Skeletal muscle satellite cell (primary cell): ENCODE data around the gene NAALADL2.
"Not testable (repeated sequence)": the region's sequence is repeated elsewhere in the genome, so short reads cannot be mapped to it uniquely, and the experiment has no call there.

Experiments used
- H3K27me3 ChIP-seq: 2 replicates; pipeline ENCODE4 v1.7.0; 2013; ENCODE audit warnings: low read length; ENCODE audit not compliant: control insufficient read depth, insufficient read depth
- H3K36me3 ChIP-seq: 2 replicates; pipeline ENCODE4 v1.7.0; 2013; ENCODE audit warnings: mild to moderate bottlenecking, control low read depth, low read length; ENCODE audit not compliant: insufficient read depth
- H3K4me1 ChIP-seq: 2 replicates; pipeline ENCODE4 v1.7.0; 2013; ENCODE audit warnings: low read length; ENCODE audit not compliant: control insufficient read depth, insufficient read depth
- H3K4me2 ChIP-seq: 2 replicates; pipeline ENCODE4 v1.7.0; 2013; ENCODE audit warnings: mild to moderate bottlenecking, low read length
- H3K4me3 ChIP-seq: 2 replicates; pipeline ENCODE4 v1.7.0; 2013; ENCODE audit warnings: low read length
- H3K9ac ChIP-seq: 2 replicates; pipeline ENCODE4 v1.7.0; 2013; ENCODE audit warnings: mild to moderate bottlenecking, low read depth, low read length, moderate library complexity
- H3K9me3 ChIP-seq: replicated peaks from 2 replicates; pipeline ENCODE4 v1.7.0; 2013; ENCODE audit warnings: mild to moderate bottlenecking, control low read depth, low read length

NAALADL2 gene

GRCh38 chr3:175807175-175807574 lies 948.0 kb downstream of the NAALADL2 start:
- no peak overlapping the region for H3K9ac ChIP-seq
- H3K4me3 ChIP-seq: no peak overlapping the region
- H3K9me3 ChIP-seq: no peaks in the 10 kb centered on the region
- H3K4me1 ChIP-seq: no peaks in the 10 kb centered on the region
- no peaks in the 10 kb centered on the region for H3K36me3 ChIP-seq
- no peak overlapping the region for H3K4me2 ChIP-seq
- H3K27me3 ChIP-seq: no peaks in the 10 kb centered on the region

DNA sequence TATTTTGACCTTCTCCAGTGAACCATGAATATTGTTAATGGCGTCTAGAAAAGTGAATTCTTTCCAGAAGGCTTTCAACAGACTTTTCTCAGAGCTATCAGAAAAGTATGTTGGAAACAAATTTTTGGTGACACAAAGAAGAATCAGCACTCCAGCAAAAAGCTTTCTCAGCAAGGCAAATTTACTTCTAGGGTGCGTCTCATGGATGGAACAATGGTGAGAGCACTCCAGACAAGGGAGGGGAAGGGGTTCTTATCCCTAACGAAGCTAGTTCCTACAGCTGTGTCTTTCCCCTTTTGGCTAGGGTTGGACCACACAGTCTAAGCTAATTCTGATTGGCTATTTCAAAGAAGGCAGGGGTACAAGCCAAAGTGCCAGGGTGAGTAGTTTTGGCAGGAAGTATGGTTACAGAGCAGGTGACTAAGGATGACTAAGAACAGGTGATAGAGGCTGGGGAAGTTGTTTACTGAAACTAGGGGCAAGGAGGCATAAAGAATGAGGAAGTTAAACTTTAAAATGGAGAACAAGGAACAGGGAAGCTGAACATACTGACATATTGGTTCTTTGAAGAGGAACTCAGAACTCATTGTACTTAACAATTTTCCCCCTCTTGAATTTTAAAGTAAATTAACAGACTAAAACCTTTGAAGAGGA lies 959.8 kb downstream of the NAALADL2 start:
- no peaks in the 10 kb centered on the region for H3K27me3 ChIP-seq
- no peak overlapping the region for H3K4me3 ChIP-seq
- H3K9ac ChIP-seq: no peak overlapping the region
- no peaks in the 10 kb centered on the region for H3K4me1 ChIP-seq
- H3K4me2 ChIP-seq: no peak overlapping the region
- H3K9me3 ChIP-seq: no peaks in the 10 kb centered on the region
- no peaks in the 10 kb centered on the region for H3K36me3 ChIP-seq

DNA sequence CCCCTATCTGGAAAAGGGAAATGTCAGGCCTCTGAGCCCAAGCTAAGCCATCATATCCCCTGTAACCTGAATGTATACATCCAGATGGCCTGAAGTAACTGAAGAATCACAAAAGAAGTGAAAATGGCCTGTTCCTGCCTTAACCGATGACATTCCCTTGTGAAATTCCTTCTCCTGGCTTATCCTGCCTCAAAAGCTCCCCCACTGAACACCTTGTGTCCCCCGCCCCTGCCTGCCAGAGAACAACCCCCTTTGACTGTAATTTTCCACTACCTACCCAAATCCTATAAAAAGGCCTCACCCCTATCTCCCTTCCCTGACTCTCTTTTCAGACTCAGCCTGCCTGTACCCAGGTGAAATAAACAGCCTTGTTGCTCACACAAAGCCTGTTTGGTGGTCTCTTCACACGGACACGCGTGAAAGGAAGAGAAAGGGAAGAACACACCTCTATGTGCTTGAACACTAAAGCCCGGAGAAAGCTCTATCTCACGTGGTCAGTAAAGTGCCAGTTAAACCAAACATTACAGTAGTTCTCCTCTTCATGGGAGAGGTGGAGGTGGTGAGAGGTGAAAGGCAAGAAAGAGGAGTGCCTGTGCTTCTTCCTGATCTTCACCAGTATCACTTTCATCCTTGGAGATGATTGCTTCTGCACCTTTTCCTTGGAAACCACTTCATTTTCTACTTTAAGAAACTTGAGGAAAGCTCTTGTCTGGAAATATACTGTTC lies 963.8 kb downstream of the NAALADL2 start:
- not testable (repeated sequence) for H3K36me3 ChIP-seq, H3K4me1 ChIP-seq, H3K9ac ChIP-seq, H3K9me3 ChIP-seq, H3K4me3 ChIP-seq, H3K27me3 ChIP-seq, H3K4me2 ChIP-seq

DNA sequence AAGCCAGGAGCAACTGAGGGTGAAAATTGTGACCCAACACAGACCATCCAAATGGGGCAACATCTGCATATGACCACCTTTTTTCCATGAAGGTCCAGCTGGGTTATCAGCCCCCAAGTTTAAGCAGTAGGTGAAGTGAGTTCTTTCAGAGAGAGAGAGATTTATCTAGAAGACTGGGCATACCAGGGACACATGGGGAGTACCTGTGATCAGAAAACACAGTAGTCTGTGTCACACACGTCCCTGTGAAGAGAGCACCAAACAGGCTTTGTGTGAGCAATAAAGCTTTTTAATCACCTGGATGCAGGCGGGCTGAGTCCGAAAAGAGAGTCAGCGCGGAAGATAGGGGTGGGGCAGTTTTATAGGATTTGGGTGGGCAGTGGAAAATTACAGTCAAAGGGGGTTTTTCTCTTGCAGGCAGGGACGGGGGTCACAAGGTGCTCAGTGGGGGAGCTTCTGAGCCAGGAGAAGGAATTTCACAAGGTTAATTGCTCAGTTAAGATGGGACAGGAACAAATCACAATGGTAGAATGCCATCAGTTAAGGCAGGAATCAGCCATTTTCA lies 966.0 kb downstream of the NAALADL2 start:
- H3K4me2 ChIP-seq, H3K27me3 ChIP-seq, H3K9me3 ChIP-seq, H3K36me3 ChIP-seq, H3K4me3 ChIP-seq, H3K9ac ChIP-seq, H3K4me1 ChIP-seq: not testable (repeated sequence)

- H3K27me3 ChIP-seq: no peaks in the 10 kb centered on the region
- no peak overlapping the region for H3K4me2 ChIP-seq
- no peak overlapping the region for H3K4me3 ChIP-seq
These were observed 967.6 kb downstream of the NAALADL2 start for GRCh38 chr3:175826759-175827158.

DNA sequence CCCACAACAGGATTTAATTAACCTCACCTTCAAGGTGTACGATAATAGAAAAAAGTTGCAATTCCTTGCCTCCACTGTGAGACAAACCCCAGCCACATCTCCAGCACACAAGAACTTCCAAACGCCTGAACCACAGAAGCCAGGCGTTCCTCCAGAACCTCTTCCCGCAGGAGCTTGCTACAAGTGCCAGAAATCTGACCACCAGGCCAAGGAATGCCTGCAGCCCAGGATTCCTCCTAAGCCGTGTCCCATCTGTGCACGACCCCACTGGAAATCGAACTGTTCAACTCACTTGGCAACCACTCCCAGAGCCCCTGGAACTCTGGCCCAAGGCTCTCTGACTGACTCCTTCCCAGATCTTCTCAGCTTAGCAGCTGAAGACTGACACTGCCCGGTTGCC lies 970.7 kb downstream of the NAALADL2 start:
- not testable (repeated sequence) for H3K27me3 ChIP-seq, H3K4me2 ChIP-seq, H3K9ac ChIP-seq, H3K4me1 ChIP-seq, H3K4me3 ChIP-seq, H3K36me3 ChIP-seq, H3K9me3 ChIP-seq

More at GRCh38 chr3:175826759-175827158, 967.6 kb downstream of the NAALADL2 start:
- Histone ChIP-seq H3K9ac (no peak overlapping the region), H3K36me3 (no peaks in the 10 kb centered on the region), H3K4me1 (no peaks in the 10 kb centered on the region), H3K9me3 (no peaks in the 10 kb centered on the region)

DNA sequence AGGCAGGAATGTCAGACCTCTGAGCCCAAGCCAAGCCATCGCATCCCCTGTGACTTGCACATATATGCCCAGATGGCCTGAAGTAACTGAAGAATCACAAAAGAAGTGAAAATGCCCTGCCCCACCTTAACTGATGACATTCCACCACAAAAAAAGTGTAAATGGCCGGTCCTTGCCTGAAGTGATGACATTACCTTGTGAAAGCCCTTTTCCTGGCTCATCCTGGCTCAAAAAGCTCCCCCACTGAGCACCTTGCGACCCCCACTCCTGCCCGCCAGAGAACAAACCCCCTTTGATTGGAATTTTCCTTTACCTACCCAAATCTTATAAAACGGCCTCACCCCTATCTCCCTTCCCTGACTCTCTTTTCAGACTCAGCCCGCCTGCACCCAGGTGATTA lies 976.6 kb downstream of the NAALADL2 start:
- not testable (repeated sequence) for H3K4me2 ChIP-seq, H3K4me1 ChIP-seq, H3K27me3 ChIP-seq, H3K4me3 ChIP-seq, H3K36me3 ChIP-seq, H3K9ac ChIP-seq, H3K9me3 ChIP-seq

GRCh38 chr3:175836617-175837016 lies 977.5 kb downstream of the NAALADL2 start:
- Histone ChIP-seq H3K4me1 (no peaks in the 10 kb centered on the region), H3K9ac (no peak overlapping the region), H3K36me3 (no peaks in the 10 kb centered on the region), H3K4me2 (no peak overlapping the region), H3K4me3 (no peak overlapping the region), H3K9me3 (no peaks in the 10 kb centered on the region), H3K27me3 (no peaks in the 10 kb centered on the region)

DNA sequence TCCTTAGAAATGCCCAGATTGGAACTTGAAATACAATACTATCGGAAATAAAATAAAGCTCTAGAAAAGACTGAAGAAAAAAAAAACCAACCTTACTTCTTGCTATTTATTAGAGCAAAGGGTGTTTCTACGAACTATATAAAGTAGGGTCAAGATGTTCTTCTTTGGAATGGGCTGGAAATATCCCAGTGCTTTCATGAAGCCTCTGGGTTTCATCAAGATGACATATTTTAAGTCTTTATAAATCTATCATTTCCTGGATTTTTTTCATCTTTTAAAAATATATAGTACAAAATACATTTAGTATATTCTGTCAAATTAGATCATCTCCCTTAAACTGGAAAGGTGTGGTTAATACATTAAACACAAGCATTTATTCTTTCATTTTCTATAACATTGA lies 978.8 kb downstream of the NAALADL2 start:
- no peaks in the 10 kb centered on the region for H3K9me3 ChIP-seq
- H3K4me2 ChIP-seq: no peak overlapping the region
- no peak overlapping the region for H3K4me3 ChIP-seq
- H3K36me3 ChIP-seq: no peaks in the 10 kb centered on the region
- no peak overlapping the region for H3K9ac ChIP-seq
- H3K27me3 ChIP-seq: no peaks in the 10 kb centered on the region
- H3K4me1 ChIP-seq: no peaks in the 10 kb centered on the region

DNA sequence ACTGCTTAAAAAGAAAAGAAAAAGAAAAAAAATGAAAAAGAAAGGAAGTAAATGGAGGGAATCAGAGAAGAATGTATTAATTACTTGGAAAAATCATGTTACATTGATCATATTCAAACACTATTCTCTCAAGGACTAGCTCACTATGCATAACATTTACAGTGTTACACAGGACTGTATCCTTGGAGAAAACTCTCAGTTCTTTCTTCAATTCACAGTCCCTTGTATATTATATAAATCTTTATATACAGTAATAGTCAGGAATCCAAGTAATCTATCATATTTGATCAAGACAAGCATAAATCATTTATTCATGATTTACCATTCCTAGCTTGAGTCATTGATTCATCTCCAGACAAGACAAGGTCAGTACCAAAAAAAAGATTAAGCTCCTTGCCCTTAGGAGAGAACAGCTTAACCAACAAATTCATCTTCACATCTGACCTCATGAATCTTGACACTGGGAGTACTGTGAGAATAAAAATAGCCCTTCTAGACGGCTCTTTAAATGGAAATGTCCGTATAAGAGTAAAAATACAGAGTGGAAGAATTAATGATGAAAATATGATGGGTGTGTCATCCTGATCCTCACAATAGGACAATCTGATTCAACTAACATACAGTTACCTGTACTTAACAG lies 980.4 kb downstream of the NAALADL2 start:
- Histone ChIP-seq H3K27me3 (no peaks in the 10 kb centered on the region), H3K9me3 (no peaks in the 10 kb centered on the region), H3K4me3 (no peak overlapping the region), H3K4me1 (no peaks in the 10 kb centered on the region), H3K9ac (no peak overlapping the region), H3K4me2 (no peak overlapping the region), H3K36me3 (no peaks in the 10 kb centered on the region)

- Histone ChIP-seq H3K36me3 (no peaks in the 10 kb centered on the region), H3K27me3 (no peaks in the 10 kb centered on the region), H3K4me1 (no peaks in the 10 kb centered on the region), H3K9ac (no peak overlapping the region), H3K9me3 (no peaks in the 10 kb centered on the region), H3K4me2 (no peak overlapping the region), H3K4me3 (no peak overlapping the region)
These were observed 992.4 kb downstream of the NAALADL2 start for GRCh38 chr3:175851541-175851940.
